Stomach (tissue), 4 donors: ENCODE results near the gene CYBA.

ENCODE experiments used
- POLR2A ChIP-seq, 4 donors: fragments of 450-650 bp; IDR thresholded peaks; one replicate each; pipeline ENCODE4 v1.6.1; 2016; ENCODE audit warnings: antibody characterized with exemption in 4 of 4, control low read depth in 2 of 4, mild to moderate bottlenecking in 1 of 4, moderate library complexity in 1 of 4
- TF ChIP-seq, protein P1 (sequence below), 7 experiments: fragments of 450-650 bp in 4 of 7; fragments of 200-600 bp in 3 of 7; sonication (generic) in 3 of 7; IDR thresholded peaks; one replicate each; pipeline ENCODE4 v1.5.1; 2016 to 2019; ENCODE audit warnings: antibody characterized with exemption in 7 of 7, control low read depth in 2 of 7, mild to moderate bottlenecking in 1 of 7

DNA sequence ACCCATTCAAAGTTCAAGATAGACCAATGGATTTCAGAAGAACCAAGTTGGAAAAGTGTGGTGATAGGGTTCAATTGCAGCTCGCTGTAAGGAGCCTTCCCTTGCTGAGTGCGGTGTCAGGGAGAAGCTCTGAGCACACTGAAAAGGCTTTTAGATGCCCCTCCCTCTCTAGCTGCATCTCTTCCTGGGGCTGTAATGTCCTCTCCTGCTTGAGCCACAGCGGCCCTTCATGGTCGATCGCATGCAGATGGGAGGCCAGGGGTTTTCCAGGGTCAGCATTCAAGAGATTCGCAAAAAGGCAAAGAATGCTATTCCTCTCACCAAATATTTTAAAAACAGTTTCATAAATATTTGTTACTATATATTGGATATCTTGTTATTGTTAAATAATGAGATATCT is 56.9 kb downstream of the CYBA start:
- TF ChIP-seq, protein P1, sequence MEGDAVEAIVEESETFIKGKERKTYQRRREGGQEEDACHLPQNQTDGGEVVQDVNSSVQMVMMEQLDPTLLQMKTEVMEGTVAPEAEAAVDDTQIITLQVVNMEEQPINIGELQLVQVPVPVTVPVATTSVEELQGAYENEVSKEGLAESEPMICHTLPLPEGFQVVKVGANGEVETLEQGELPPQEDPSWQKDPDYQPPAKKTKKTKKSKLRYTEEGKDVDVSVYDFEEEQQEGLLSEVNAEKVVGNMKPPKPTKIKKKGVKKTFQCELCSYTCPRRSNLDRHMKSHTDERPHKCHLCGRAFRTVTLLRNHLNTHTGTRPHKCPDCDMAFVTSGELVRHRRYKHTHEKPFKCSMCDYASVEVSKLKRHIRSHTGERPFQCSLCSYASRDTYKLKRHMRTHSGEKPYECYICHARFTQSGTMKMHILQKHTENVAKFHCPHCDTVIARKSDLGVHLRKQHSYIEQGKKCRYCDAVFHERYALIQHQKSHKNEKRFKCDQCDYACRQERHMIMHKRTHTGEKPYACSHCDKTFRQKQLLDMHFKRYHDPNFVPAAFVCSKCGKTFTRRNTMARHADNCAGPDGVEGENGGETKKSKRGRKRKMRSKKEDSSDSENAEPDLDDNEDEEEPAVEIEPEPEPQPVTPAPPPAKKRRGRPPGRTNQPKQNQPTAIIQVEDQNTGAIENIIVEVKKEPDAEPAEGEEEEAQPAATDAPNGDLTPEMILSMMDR (IDR thresholded peaks at IDR 0.05) = no peak
- no peak for TF ChIP-seq POLR2A (IDR thresholded peaks at IDR 0.05)
